ENCODE results near the gene TUBGCP3.
"Not testable (repeated sequence)": the region's sequence is repeated elsewhere in the genome, so short reads cannot be mapped to it uniquely, and the experiment has no call there.

TUBGCP3 gene

GRCh38 chr13:112562254-112562653 lies 25.7 kb downstream of the TUBGCP3 start:
- Histone ChIP-seq H3K9me3 (ENCODE audit: control insufficient read depth, low read length) (no peaks in the 10 kb centered on the region), H3K36me3 (ENCODE audit: control insufficient read depth, insufficient read depth, low read length) (peaks cover 43% of the 10 kb centered on the region), H3K4me1 (ENCODE audit: control insufficient read depth, insufficient read depth, low read length, poor library complexity, severe bottlenecking) (no peaks in the 10 kb centered on the region), H3K4me3 (ENCODE audit: extremely low read depth, insufficient read depth, low read length, poor library complexity, severe bottlenecking) (no peak overlapping the region), H3K27ac (ENCODE audit: low read depth, low read length, severe bottlenecking) (no peak overlapping the region)
- 88 to 93% methylated on average over 1 to 3 of the region's 3 CpGs for WGBS, 2 experiments (ENCODE audit: insufficient coverage in 2 of 2)

- Histone ChIP-seq H3K4me1 (ENCODE audit: control insufficient read depth, insufficient read depth, low read length, poor library complexity, severe bottlenecking) (no peaks in the 10 kb centered on the region), H3K4me3 (ENCODE audit: extremely low read depth, insufficient read depth, low read length, poor library complexity, severe bottlenecking) (no peak overlapping the region), H3K27ac (ENCODE audit: low read depth, low read length, severe bottlenecking) (no peak overlapping the region), H3K9me3 (ENCODE audit: control insufficient read depth, low read length) (no peaks in the 10 kb centered on the region), H3K36me3 (ENCODE audit: control insufficient read depth, insufficient read depth, low read length) (peaks cover 46% of the 10 kb centered on the region)
- 94 to 95% methylated on average over 7 to 9 of the region's 10 CpGs for WGBS, 2 experiments (ENCODE audit: insufficient coverage in 2 of 2)
Observed at GRCh38 chr13:112561478-112561877, 26.5 kb downstream of the TUBGCP3 start.

GRCh38 chr13:112558696-112559418 lies 29.1 kb downstream of the TUBGCP3 start:
- no peak overlapping the region for H3K4me3 ChIP-seq (ENCODE audit: extremely low read depth, insufficient read depth, low read length, poor library complexity, severe bottlenecking)
- no peaks in the 10 kb centered on the region for H3K4me1 ChIP-seq (ENCODE audit: control insufficient read depth, insufficient read depth, low read length, poor library complexity, severe bottlenecking)
- H3K9me3 ChIP-seq (ENCODE audit: control insufficient read depth, low read length): no peaks in the 10 kb centered on the region
- 95 to 98% methylated on average over 7 to 8 of the region's 10 CpGs for WGBS, 2 experiments (ENCODE audit: insufficient coverage in 2 of 2)
- H3K36me3 ChIP-seq (ENCODE audit: control insufficient read depth, insufficient read depth, low read length): peaks cover 60% of the 10 kb centered on the region
- no peak overlapping the region for H3K27ac ChIP-seq (ENCODE audit: low read depth, low read length, severe bottlenecking)

GRCh38 chr13:112556600-112556999 lies 31.4 kb downstream of the TUBGCP3 start:
- Histone ChIP-seq H3K9me3 (ENCODE audit: control insufficient read depth, low read length) (no peaks in the 10 kb centered on the region), H3K27ac (ENCODE audit: low read depth, low read length, severe bottlenecking) (no peak overlapping the region), H3K4me3 (ENCODE audit: extremely low read depth, insufficient read depth, low read length, poor library complexity, severe bottlenecking) (no peak overlapping the region), H3K4me1 (ENCODE audit: control insufficient read depth, insufficient read depth, low read length, poor library complexity, severe bottlenecking) (no peaks in the 10 kb centered on the region), H3K36me3 (ENCODE audit: control insufficient read depth, insufficient read depth, low read length) (peaks cover 56% of the 10 kb centered on the region)
- WGBS, 2 experiments (ENCODE audit: insufficient coverage in 2 of 2): 97 to 99% methylated on average over 4 of the region's 5 CpGs

- peaks cover 68% of the 10 kb centered on the region for H3K36me3 ChIP-seq (ENCODE audit: control insufficient read depth, insufficient read depth, low read length)
- H3K4me3 ChIP-seq (ENCODE audit: extremely low read depth, insufficient read depth, low read length, poor library complexity, severe bottlenecking): no peak overlapping the region
- H3K27ac ChIP-seq (ENCODE audit: low read depth, low read length, severe bottlenecking): no peak overlapping the region
- H3K9me3 ChIP-seq (ENCODE audit: control insufficient read depth, low read length): no peaks in the 10 kb centered on the region
- H3K4me1 ChIP-seq (ENCODE audit: control insufficient read depth, insufficient read depth, low read length, poor library complexity, severe bottlenecking): no peaks in the 10 kb centered on the region
- 97 to 98% methylated on average over 5 of the region's 7 CpGs for WGBS, 2 experiments (ENCODE audit: insufficient coverage in 2 of 2)
Observed at GRCh38 chr13:112554214-112554850, 33.6 kb downstream of the TUBGCP3 start.

GRCh38 chr13:112548975-112549374 lies 39.0 kb downstream of the TUBGCP3 start:
- H3K4me3 ChIP-seq (ENCODE audit: extremely low read depth, insufficient read depth, low read length, poor library complexity, severe bottlenecking); H3K27ac ChIP-seq (ENCODE audit: low read depth, low read length, severe bottlenecking); H3K9me3 ChIP-seq (ENCODE audit: control insufficient read depth, low read length): not testable (repeated sequence)
- peaks cover 17% of the 10 kb centered on the region for H3K4me1 ChIP-seq (ENCODE audit: control insufficient read depth, insufficient read depth, low read length, poor library complexity, severe bottlenecking)
- no CpG with 5 or more reads among the region's 5 CpGs for WGBS, 2 experiments (ENCODE audit: insufficient coverage in 2 of 2)
- H3K36me3 ChIP-seq (ENCODE audit: control insufficient read depth, insufficient read depth, low read length): peaks cover 59% of the 10 kb centered on the region

- 96% methylated on average over 3 of the region's 3 CpGs; no CpG with 5 or more reads in 1 of the 2 experiments for WGBS, 2 experiments (ENCODE audit: insufficient coverage in 2 of 2)
- Histone ChIP-seq H3K27ac (ENCODE audit: low read depth, low read length, severe bottlenecking) (peak overlapping the region; percentile 11), H3K4me3 (ENCODE audit: extremely low read depth, insufficient read depth, low read length, poor library complexity, severe bottlenecking) (no peak overlapping the region), H3K4me1 (ENCODE audit: control insufficient read depth, insufficient read depth, low read length, poor library complexity, severe bottlenecking) (peaks cover 17% of the 10 kb centered on the region), H3K9me3 (ENCODE audit: control insufficient read depth, low read length) (no peaks in the 10 kb centered on the region), H3K36me3 (ENCODE audit: control insufficient read depth, insufficient read depth, low read length) (peaks cover 42% of the 10 kb centered on the region)
Observed at GRCh38 chr13:112545856-112546255, 42.1 kb downstream of the TUBGCP3 start.

- H3K27ac ChIP-seq (ENCODE audit: low read depth, low read length, severe bottlenecking): no peak overlapping the region
- WGBS, 2 experiments (ENCODE audit: insufficient coverage in 2 of 2): 94 to 98% methylated on average over 9 to 11 of the region's 13 CpGs
- no peak overlapping the region for H3K4me3 ChIP-seq (ENCODE audit: extremely low read depth, insufficient read depth, low read length, poor library complexity, severe bottlenecking)
- H3K4me1 ChIP-seq (ENCODE audit: control insufficient read depth, insufficient read depth, low read length, poor library complexity, severe bottlenecking): no peaks in the 10 kb centered on the region
- peaks cover 3% of the 10 kb centered on the region for H3K36me3 ChIP-seq (ENCODE audit: control insufficient read depth, insufficient read depth, low read length)
- no peaks in the 10 kb centered on the region for H3K9me3 ChIP-seq (ENCODE audit: control insufficient read depth, low read length)
Observed at GRCh38 chr13:112532837-112533745, 54.9 kb downstream of the TUBGCP3 start.

GRCh38 chr13:112531263-112531794 lies 56.6 kb downstream of the TUBGCP3 start:
- Histone ChIP-seq H3K4me1 (ENCODE audit: control insufficient read depth, insufficient read depth, low read length, poor library complexity, severe bottlenecking) (no peaks in the 10 kb centered on the region), H3K36me3 (ENCODE audit: control insufficient read depth, insufficient read depth, low read length) (peaks cover 8% of the 10 kb centered on the region), H3K27ac (ENCODE audit: low read depth, low read length, severe bottlenecking) (no peak overlapping the region), H3K4me3 (ENCODE audit: extremely low read depth, insufficient read depth, low read length, poor library complexity, severe bottlenecking) (no peak overlapping the region), H3K9me3 (ENCODE audit: control insufficient read depth, low read length) (no peaks in the 10 kb centered on the region)
- 100% methylated on average over 4 to 7 of the region's 12 CpGs for WGBS, 2 experiments (ENCODE audit: insufficient coverage in 2 of 2)

GRCh38 chr13:112530861-112531260 lies 57.1 kb downstream of the TUBGCP3 start:
- no CpG with 5 or more reads among the region's 2 CpGs for WGBS, 2 experiments (ENCODE audit: insufficient coverage in 2 of 2)
- Histone ChIP-seq H3K9me3 (ENCODE audit: control insufficient read depth, low read length) (no peaks in the 10 kb centered on the region), H3K36me3 (ENCODE audit: control insufficient read depth, insufficient read depth, low read length) (peaks cover 9% of the 10 kb centered on the region), H3K27ac (ENCODE audit: low read depth, low read length, severe bottlenecking) (no peak overlapping the region), H3K4me1 (ENCODE audit: control insufficient read depth, insufficient read depth, low read length, poor library complexity, severe bottlenecking) (no peaks in the 10 kb centered on the region), H3K4me3 (ENCODE audit: extremely low read depth, insufficient read depth, low read length, poor library complexity, severe bottlenecking) (no peak overlapping the region)
